BJ (cell line): ENCODE measurements around the gene MRPS27. TPM values are rescaled to one million over a fixed set of nuclear protein-coding genes. Genes with fewer than 3 reads are reported as not detected.

ENCODE experiments used
- CTCF ChIA-PET: fragments of 350-600 bp; formaldehyde crosslinking; extraction: SDS; loops from one replicate; lab custom pipeline; 2021; ENCODE audit warnings: antibody characterized with exemption, inconsistent platforms; lab: Yijun Ruan, JAX
- POLR2A ChIA-PET: fragments of 300-600 bp; sonication (Branson Sonifier 250); formaldehyde crosslinking; extraction: SDS; loops from one replicate; lab custom pipeline; 2021; ENCODE audit warnings: antibody characterized with exemption; lab: Charles Lee
- DNase-seq: peaks from one replicate; pipeline ENCODE4 v3.0.0-alpha.2; 2011; ENCODE audit warnings: low read depth
- H3K27me3 ChIP-seq: 2 replicates; pipeline ENCODE4 v1.6.0; 2011; ENCODE audit warnings: low read length; ENCODE audit not compliant: control insufficient read depth, insufficient read depth
- H3K36me3 ChIP-seq: 2 replicates; pipeline ENCODE4 v1.5.1; 2011; ENCODE audit warnings: low read length; ENCODE audit not compliant: control insufficient read depth, insufficient read depth
- H3K4me3 ChIP-seq: 2 replicates; pipeline ENCODE4 v1.5.1; 2011; ENCODE audit warnings: low read depth, mild to moderate bottlenecking, control low read depth, low read length
- CTCF ChIP-seq: IDR thresholded peaks from 2 replicates; pipeline ENCODE4 v1.5.1; 2011; ENCODE audit warnings: low read depth, mild to moderate bottlenecking, control low read depth, inconsistent platforms, low read length, moderate library complexity; ENCODE audit not compliant: insufficient read depth
- polyA plus RNA-seq: library from polyadenylated mRNA; depleted of rRNA; stranded (reverse); fragments of >200 nt; gene quantifications from 2 replicates; pipeline ENCODE4 v1.2.3, GENCODE V29; 2011

Gene MRPS27
- polyA plus RNA-seq, 1 experiment: 52.6 TPM

DNA sequence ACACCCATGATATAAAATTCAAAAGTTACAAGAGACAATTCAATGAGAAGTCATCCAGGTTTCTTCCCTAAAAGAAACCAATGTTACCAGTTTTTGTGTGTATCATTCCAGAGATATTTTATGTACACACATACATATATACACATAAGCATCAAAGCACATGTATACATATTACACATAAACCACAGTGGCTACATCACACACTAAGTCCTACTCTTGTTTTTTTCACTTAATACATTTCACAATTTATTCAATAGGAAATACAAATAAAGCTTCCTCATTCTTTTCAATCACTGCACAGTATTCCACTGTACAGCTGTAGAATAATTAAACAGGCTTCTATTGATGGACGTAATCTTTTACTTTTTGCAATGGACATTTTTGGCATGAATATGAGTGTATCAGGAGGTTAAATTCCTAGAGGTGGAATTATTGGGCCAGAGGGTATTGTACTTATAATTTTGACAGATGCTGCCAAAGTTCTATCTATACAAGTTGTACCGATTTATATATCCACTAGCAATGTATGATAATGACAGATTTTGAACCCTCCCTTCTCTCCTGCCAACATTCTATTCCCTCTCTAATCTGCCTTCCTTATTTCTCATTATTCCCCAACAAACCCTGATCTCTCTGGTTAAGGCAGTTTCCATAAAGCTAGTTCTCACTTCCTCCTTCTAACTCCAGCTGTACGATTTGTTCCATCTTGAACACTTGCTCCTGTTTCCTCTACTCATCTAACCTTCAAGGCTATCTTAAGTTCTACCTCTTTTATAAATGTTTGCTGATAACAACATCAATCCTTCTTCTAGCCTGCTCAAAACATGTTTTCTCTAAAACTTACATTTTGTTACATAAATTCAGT is 35.2 kb downstream of the MRPS27 start:
- POLR2A ChIA-PET: no interaction called here
- no peaks in the 10 kb centered on the region for H3K36me3 ChIP-seq
- no peak overlapping the region for H3K4me3 ChIP-seq
- no peak for TF ChIP-seq CTCF
- no peaks in the 10 kb centered on the region for H3K27me3 ChIP-seq
- CTCF ChIA-PET: interaction anchor here (1.1 kb wide), 1 partner anchor 16 kb away, joined by 3 read pairs; no protein-coding TSS in a partner anchor
- DNase-seq: no peak

DNA sequence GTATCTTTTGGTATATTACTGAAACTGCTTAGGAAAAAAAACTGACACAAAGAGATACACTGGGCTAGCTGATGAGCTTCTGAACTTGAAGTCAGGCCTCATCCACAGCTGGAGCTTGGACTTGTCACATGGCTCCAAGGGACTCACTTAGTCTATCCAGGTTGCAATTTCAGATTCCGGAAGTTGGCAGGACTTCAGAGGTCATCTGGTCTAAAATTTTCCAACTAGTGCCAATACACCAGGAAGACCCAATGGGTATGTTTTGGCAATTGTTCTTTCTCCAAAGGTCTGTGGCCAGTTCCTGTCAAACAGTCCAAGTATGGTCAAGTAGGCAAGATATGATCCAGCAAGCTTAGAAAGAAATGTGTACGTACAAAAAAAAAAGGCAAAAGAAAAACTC is 36.7 kb downstream of the MRPS27 start:
- TF ChIP-seq CTCF: no peak
- Histone ChIP-seq H3K27me3 (no peaks in the 10 kb centered on the region), H3K36me3 (no peaks in the 10 kb centered on the region), H3K4me3 (no peak overlapping the region)
- DNase-seq: no peak
- ChIA-PET CTCF (no interaction called here), POLR2A (no interaction called here)

- POLR2A ChIA-PET: no interaction called here
- Histone ChIP-seq H3K36me3 (no peaks in the 10 kb centered on the region), H3K27me3 (no peaks in the 10 kb centered on the region), H3K4me3 (no peak overlapping the region)
- DNase-seq: no peak
- CTCF ChIA-PET: interaction anchor here (1.0 to 1.2 kb wide), 2 partner anchors 11 to 41 kb away, joined by 3 to 4 read pairs; no protein-coding TSS in a partner anchor
- no peak for TF ChIP-seq CTCF
Measured at GRCh38 chr5:72282878-72283277, 37.2 kb downstream of the MRPS27 start.

- no peaks in the 10 kb centered on the region for H3K27me3 ChIP-seq
- DNase-seq: peak; percentile 71
- H3K4me3 ChIP-seq: no peak overlapping the region
- CTCF ChIA-PET: interaction anchor here (0.8 to 2.6 kb wide), 6 partner anchors 10 to 499 kb away, joined by 3 to 12 read pairs (median 4); no protein-coding TSS in a partner anchor
- POLR2A ChIA-PET: interaction anchor here (0.7 kb wide), 1 partner anchor 1931 kb away, joined by 3 read pairs; no protein-coding TSS in a partner anchor
- TF ChIP-seq CTCF: no peak
- no peaks in the 10 kb centered on the region for H3K36me3 ChIP-seq
Measured at GRCh38 chr5:72281764-72282499, 38.1 kb downstream of the MRPS27 start.

GRCh38 chr5:72281430-72281763 is 38.6 kb downstream of the MRPS27 start:
- Histone ChIP-seq H3K36me3 (no peaks in the 10 kb centered on the region), H3K27me3 (no peaks in the 10 kb centered on the region), H3K4me3 (no peak overlapping the region)
- DNase-seq: no peak
- no peak for TF ChIP-seq CTCF
- CTCF ChIA-PET: interaction anchor here (1.0 to 2.6 kb wide), 4 partner anchors 11 to 498 kb away, joined by 3 to 12 read pairs (median 4); no protein-coding TSS in a partner anchor
- POLR2A ChIA-PET: interaction anchor here (0.7 kb wide), 1 partner anchor 1932 kb away, joined by 3 read pairs; no protein-coding TSS in a partner anchor
